22Rv1 (cell line): ENCODE data around the gene EIF4E2.
"Not testable (repeated sequence)": the region's sequence is repeated elsewhere in the genome, so short reads cannot be mapped to it uniquely, and the experiment has no call there.

Experiments
- H3K27ac ChIP-seq: fragments of 450-650 bp; 2 replicates; pipeline ENCODE4 v1.5.1; 2017
- CTCF ChIP-seq: fragments of 450-650 bp; IDR thresholded peaks from 2 replicates; pipeline ENCODE4 v1.5.1; 2017; ENCODE audit warnings: mild to moderate bottlenecking
- ZFX ChIP-seq: fragments of 450-650 bp; IDR thresholded peaks from 2 replicates; pipeline ENCODE4 v1.6.1; 2017; ENCODE audit warnings: antibody characterized with exemption, borderline replicate concordance

The EIF4E2 gene

GRCh38 chr2:232562515-232563151 is 12.1 kb downstream of the EIF4E2 start:
- H3K27ac ChIP-seq: no peak overlapping the region
- no peak for TF ChIP-seq CTCF
- no peak for TF ChIP-seq ZFX

- H3K27ac ChIP-seq: no peak overlapping the region
- TF ChIP-seq CTCF (no peak), ZFX (no peak)
These were observed 13.1 kb downstream of the EIF4E2 start for GRCh38 chr2:232563580-232563979.

GRCh38 chr2:232567721-232568120 is 17.2 kb downstream of the EIF4E2 start:
- H3K27ac ChIP-seq: no peak overlapping the region
- TF ChIP-seq ZFX (no peak), CTCF (no peak)

GRCh38 chr2:232568161-232568560 is 17.7 kb downstream of the EIF4E2 start:
- TF ChIP-seq ZFX (no peak), CTCF (no peak)
- H3K27ac ChIP-seq: no peak overlapping the region

GRCh38 chr2:232569541-232569940 is 19.1 kb downstream of the EIF4E2 start:
- H3K27ac ChIP-seq: no peak overlapping the region
- no peak for TF ChIP-seq ZFX

GRCh38 chr2:232570481-232570880 is 20.0 kb downstream of the EIF4E2 start:
- not testable (repeated sequence) for H3K27ac ChIP-seq

- no peak overlapping the region for H3K27ac ChIP-seq
- TF ChIP-seq CTCF (no peak), ZFX (no peak)
These were observed 20.6 kb downstream of the EIF4E2 start for GRCh38 chr2:232571026-232571474.

- no peak for TF ChIP-seq CTCF
- no peak for TF ChIP-seq ZFX
These were observed 22.6 kb downstream of the EIF4E2 start for GRCh38 chr2:232573042-232573441.

More at GRCh38 chr2:232573042-232573441, 22.6 kb downstream of the EIF4E2 start:
- no peak overlapping the region for H3K27ac ChIP-seq
